BJ (cell line): ENCODE results near the gene MED13. TPM values are rescaled to one million over a fixed set of nuclear protein-coding genes. Genes with fewer than 3 reads are reported as not detected.

Experiments used
- CTCF ChIA-PET: fragments of 350-600 bp; formaldehyde crosslinking; extraction: SDS; loops from one replicate; lab custom pipeline; 2021; ENCODE audit warnings: antibody characterized with exemption, inconsistent platforms; lab: Yijun Ruan, JAX
- POLR2A ChIA-PET: fragments of 300-600 bp; sonication (Branson Sonifier 250); formaldehyde crosslinking; extraction: SDS; loops from one replicate; lab custom pipeline; 2021; ENCODE audit warnings: antibody characterized with exemption; lab: Charles Lee
- DNase-seq: peaks from one replicate; pipeline ENCODE4 v3.0.0-alpha.2; 2011; ENCODE audit warnings: low read depth
- H3K27me3 ChIP-seq: 2 replicates; pipeline ENCODE4 v1.6.0; 2011; ENCODE audit warnings: low read length; ENCODE audit not compliant: control insufficient read depth, insufficient read depth
- H3K36me3 ChIP-seq: 2 replicates; pipeline ENCODE4 v1.5.1; 2011; ENCODE audit warnings: low read length; ENCODE audit not compliant: control insufficient read depth, insufficient read depth
- H3K4me3 ChIP-seq: 2 replicates; pipeline ENCODE4 v1.5.1; 2011; ENCODE audit warnings: low read depth, mild to moderate bottlenecking, control low read depth, low read length
- CTCF ChIP-seq: IDR thresholded peaks from 2 replicates; pipeline ENCODE4 v1.5.1; 2011; ENCODE audit warnings: low read depth, mild to moderate bottlenecking, control low read depth, inconsistent platforms, low read length, moderate library complexity; ENCODE audit not compliant: insufficient read depth
- polyA plus RNA-seq: library from polyadenylated mRNA; depleted of rRNA; stranded (reverse); fragments of >200 nt; gene quantifications from 2 replicates; pipeline ENCODE4 v1.2.3, GENCODE V29; 2011

MED13 gene
- polyA plus RNA-seq, 1 experiment, result 18.4 TPM

- Histone ChIP-seq H3K36me3 (peaks cover 2% of the 10 kb centered on the region), H3K27me3 (no peaks in the 10 kb centered on the region), H3K4me3 (no peak overlapping the region)
- no peak for TF ChIP-seq CTCF
- ChIA-PET CTCF (no interaction called here), POLR2A (no interaction called here)
- no peak for DNase-seq
Measured at GRCh38 chr17:61974115-61974514, 91.0 kb downstream of the MED13 start.

DNA sequence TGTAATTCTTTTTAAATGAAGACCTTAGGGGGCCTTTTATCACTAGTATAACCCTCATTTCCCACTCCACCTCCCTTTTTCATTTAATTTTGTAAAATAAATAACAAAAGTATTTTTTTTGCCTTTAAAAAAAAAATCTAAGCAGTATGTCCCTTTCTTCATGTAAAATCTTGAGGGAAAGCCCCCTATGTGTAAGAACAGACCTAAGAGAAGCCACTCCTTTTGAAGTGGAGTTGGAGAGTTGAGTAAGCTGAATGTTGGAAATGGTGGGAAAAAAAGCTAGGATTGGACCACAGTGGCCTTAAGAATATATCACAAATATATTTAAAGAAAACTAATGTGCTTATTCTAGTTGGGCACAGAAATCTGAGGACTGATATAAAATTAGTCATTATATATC, 92.8 kb downstream of the MED13 start:
- H3K36me3 ChIP-seq, result peaks cover 6% of the 10 kb centered on the region

GRCh38 chr17:61970030-61970429, 95.0 kb downstream of the MED13 start:
- H3K27me3 ChIP-seq, result no peaks in the 10 kb centered on the region
- no peak for TF ChIP-seq CTCF
- no peak for DNase-seq
- CTCF ChIA-PET, result interaction anchor here (1.6 kb wide), 1 partner anchor 10 kb away, joined by 4 read pairs; no protein-coding TSS in a partner anchor
- POLR2A ChIA-PET, result no interaction called here
- H3K4me3 ChIP-seq, result no peak overlapping the region
- H3K36me3 ChIP-seq, result peaks cover 10% of the 10 kb centered on the region

More for the DNA sequence above, 92.8 kb downstream of the MED13 start:
- H3K27me3 ChIP-seq, result no peaks in the 10 kb centered on the region
- no peak overlapping the region for H3K4me3 ChIP-seq
- TF ChIP-seq CTCF, result no peak
- no peak for DNase-seq
- POLR2A ChIA-PET, result no interaction called here
- CTCF ChIA-PET, result no interaction called here

GRCh38 chr17:61968757-61969156, 96.3 kb downstream of the MED13 start:
- H3K27me3 ChIP-seq, result no peaks in the 10 kb centered on the region
- ChIA-PET POLR2A (no interaction called here), CTCF (no interaction called here)
- H3K36me3 ChIP-seq, result peaks cover 13% of the 10 kb centered on the region
- DNase-seq, result no peak
- no peak overlapping the region for H3K4me3 ChIP-seq
- no peak for TF ChIP-seq CTCF

DNA sequence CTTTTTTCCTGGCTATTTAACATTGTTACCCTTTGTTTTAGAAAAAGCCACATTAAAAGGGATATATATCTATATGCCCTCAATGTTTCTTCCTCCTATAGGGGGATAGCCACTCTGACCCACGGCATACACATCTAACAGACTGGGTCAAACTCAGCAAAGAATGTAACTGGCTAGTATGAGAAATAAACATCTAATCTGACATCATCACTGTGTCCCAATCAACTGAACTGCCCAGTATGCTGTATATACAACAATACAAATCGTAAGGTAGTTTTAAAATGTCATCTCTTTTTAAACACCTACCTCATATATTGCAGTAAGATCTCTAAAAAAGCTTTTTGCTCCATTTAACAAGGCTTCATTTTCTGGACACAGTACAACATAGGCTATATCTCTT, 97.3 kb downstream of the MED13 start:
- Histone ChIP-seq H3K4me3 (no peak overlapping the region), H3K36me3 (peaks cover 15% of the 10 kb centered on the region), H3K27me3 (no peaks in the 10 kb centered on the region)
- POLR2A ChIA-PET, result no interaction called here
- no peak for DNase-seq
- TF ChIP-seq CTCF, result no peak
- CTCF ChIA-PET, result no interaction called here
